Measurements from ENCODE around the gene PACRG. TPM values are rescaled to one million over a fixed set of nuclear protein-coding genes. Genes with fewer than 3 reads are reported as not detected.

PACRG gene
- polyA plus RNA-seq, 1 donor from 2014 or later = 16.6 TPM

DNA sequence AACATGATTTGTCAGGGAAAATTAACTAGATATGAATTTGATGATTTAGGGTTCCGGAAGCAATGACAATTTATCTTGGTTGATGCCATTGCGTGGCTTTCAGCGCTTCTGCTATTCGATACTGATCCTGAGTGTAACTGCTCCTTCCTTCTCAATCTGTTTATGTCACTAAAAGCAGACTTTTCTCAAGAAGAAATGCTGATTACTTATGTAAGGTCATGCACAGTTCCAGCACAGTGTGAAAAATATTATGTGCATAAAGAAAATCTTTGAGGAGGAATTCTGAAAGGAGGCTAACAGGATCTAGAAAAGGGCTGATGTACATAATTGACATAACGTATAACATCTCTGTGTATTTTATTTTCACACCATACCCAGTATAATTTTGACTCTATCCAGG lies 336.6 kb downstream of the PACRG start:
- Histone ChIP-seq H3K36me3 (ENCODE audit: insufficient read depth, low read length) (no peaks in the 10 kb centered on the region), H3K79me2 (replicated peaks; ENCODE audit: insufficient read depth, low read length) (no peaks in the 10 kb centered on the region), H4K20me1 (ENCODE audit: insufficient read depth) (no peaks in the 10 kb centered on the region), H3K4me3 (ENCODE audit: low read length) (no peak overlapping the region), H3K9ac (ENCODE audit: low read length) (no peak overlapping the region), H3K27ac (ENCODE audit: low read length) (no peak overlapping the region), H2AFZ (ENCODE audit: low read depth, low read length) (no peak overlapping the region), H3K4me2 (ENCODE audit: low read length) (no peak overlapping the region), H3F3A (ENCODE audit: insufficient read depth, low read length, poor library complexity, severe bottlenecking) (no peaks in the 10 kb centered on the region), H3K9me3 (ENCODE audit: low read length) (no peaks in the 10 kb centered on the region), H3K9me2 (ENCODE audit: insufficient read depth, low read length) (no peaks in the 10 kb centered on the region), H3K27me3 (ENCODE audit: insufficient read depth, low read depth, low read length) (no peaks in the 10 kb centered on the region)
- TF ChIP-seq, protein P1, sequence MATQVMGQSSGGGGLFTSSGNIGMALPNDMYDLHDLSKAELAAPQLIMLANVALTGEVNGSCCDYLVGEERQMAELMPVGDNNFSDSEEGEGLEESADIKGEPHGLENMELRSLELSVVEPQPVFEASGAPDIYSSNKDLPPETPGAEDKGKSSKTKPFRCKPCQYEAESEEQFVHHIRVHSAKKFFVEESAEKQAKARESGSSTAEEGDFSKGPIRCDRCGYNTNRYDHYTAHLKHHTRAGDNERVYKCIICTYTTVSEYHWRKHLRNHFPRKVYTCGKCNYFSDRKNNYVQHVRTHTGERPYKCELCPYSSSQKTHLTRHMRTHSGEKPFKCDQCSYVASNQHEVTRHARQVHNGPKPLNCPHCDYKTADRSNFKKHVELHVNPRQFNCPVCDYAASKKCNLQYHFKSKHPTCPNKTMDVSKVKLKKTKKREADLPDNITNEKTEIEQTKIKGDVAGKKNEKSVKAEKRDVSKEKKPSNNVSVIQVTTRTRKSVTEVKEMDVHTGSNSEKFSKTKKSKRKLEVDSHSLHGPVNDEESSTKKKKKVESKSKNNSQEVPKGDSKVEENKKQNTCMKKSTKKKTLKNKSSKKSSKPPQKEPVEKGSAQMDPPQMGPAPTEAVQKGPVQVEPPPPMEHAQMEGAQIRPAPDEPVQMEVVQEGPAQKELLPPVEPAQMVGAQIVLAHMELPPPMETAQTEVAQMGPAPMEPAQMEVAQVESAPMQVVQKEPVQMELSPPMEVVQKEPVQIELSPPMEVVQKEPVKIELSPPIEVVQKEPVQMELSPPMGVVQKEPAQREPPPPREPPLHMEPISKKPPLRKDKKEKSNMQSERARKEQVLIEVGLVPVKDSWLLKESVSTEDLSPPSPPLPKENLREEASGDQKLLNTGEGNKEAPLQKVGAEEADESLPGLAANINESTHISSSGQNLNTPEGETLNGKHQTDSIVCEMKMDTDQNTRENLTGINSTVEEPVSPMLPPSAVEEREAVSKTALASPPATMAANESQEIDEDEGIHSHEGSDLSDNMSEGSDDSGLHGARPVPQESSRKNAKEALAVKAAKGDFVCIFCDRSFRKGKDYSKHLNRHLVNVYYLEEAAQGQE (IDR thresholded peaks at IDR 0.05; ENCODE audit: borderline replicate concordance) = no peak
- TF ChIP-seq RAD21 (conservative IDR thresholded peaks at IDR 0.05) (no peak), MXI1 (conservative IDR thresholded peaks at IDR 0.05; ENCODE audit: poor library complexity, severe bottlenecking) (no peak), EZH2 (IDR thresholded peaks at IDR 0.05; ENCODE audit: borderline replicate concordance, insufficient read depth, low read length, poor library complexity, severe bottlenecking) (no peak), POLR2AphosphoS5 (IDR thresholded peaks at IDR 0.05) (no peak), EP300 (conservative IDR thresholded peaks at IDR 0.05; ENCODE audit: poor library complexity, severe bottlenecking) (no peak), SMC3 (conservative IDR thresholded peaks at IDR 0.05; ENCODE audit: poor library complexity) (no peak), TAF1 (IDR thresholded peaks at IDR 0.05; ENCODE audit: low read depth) (no peak)
- TF ChIP-seq, protein P2, sequence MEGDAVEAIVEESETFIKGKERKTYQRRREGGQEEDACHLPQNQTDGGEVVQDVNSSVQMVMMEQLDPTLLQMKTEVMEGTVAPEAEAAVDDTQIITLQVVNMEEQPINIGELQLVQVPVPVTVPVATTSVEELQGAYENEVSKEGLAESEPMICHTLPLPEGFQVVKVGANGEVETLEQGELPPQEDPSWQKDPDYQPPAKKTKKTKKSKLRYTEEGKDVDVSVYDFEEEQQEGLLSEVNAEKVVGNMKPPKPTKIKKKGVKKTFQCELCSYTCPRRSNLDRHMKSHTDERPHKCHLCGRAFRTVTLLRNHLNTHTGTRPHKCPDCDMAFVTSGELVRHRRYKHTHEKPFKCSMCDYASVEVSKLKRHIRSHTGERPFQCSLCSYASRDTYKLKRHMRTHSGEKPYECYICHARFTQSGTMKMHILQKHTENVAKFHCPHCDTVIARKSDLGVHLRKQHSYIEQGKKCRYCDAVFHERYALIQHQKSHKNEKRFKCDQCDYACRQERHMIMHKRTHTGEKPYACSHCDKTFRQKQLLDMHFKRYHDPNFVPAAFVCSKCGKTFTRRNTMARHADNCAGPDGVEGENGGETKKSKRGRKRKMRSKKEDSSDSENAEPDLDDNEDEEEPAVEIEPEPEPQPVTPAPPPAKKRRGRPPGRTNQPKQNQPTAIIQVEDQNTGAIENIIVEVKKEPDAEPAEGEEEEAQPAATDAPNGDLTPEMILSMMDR (IDR thresholded peaks at IDR 0.05; ENCODE audit: poor library complexity, severe bottlenecking) = no peak

DNA sequence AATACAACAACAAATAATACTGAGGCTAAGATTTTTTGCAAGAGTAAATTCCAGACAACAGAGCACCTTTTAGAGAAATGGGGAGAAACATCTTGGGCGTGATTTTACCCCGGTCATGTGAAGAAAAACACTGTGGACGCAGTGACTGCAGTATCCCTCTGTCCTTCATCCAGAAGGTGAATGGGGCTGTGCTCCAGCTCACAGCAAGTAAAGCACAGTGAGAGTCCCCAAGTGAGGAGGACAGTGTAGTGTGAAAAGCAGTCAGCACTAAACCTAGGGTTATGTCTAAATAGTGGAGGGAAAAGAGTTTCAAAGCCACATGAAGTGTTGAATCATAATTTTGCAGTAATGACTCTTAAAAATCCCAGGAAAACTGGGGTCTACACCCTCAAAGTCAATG lies 338.4 kb downstream of the PACRG start:
- Histone ChIP-seq H3K27me3 (ENCODE audit: insufficient read depth, low read depth, low read length) (no peaks in the 10 kb centered on the region), H3K9me3 (ENCODE audit: low read length) (no peaks in the 10 kb centered on the region), H3K79me2 (replicated peaks; ENCODE audit: insufficient read depth, low read length) (no peaks in the 10 kb centered on the region), H4K20me1 (ENCODE audit: insufficient read depth) (no peaks in the 10 kb centered on the region), H3K4me2 (ENCODE audit: low read length) (no peak overlapping the region), H3K9me2 (ENCODE audit: insufficient read depth, low read length) (no peaks in the 10 kb centered on the region), H3K36me3 (ENCODE audit: insufficient read depth, low read length) (no peaks in the 10 kb centered on the region), H3K4me3 (ENCODE audit: low read length) (no peak overlapping the region), H3K9ac (ENCODE audit: low read length) (no peak overlapping the region), H3K27ac (ENCODE audit: low read length) (no peak overlapping the region), H2AFZ (ENCODE audit: low read depth, low read length) (no peak overlapping the region), H3F3A (ENCODE audit: insufficient read depth, low read length, poor library complexity, severe bottlenecking) (no peaks in the 10 kb centered on the region)
- TF ChIP-seq, protein P1 (IDR thresholded peaks at IDR 0.05; ENCODE audit: borderline replicate concordance) = no peak
- no peak for TF ChIP-seq SMC3 (conservative IDR thresholded peaks at IDR 0.05; ENCODE audit: poor library complexity)
- TF ChIP-seq RAD21 (conservative IDR thresholded peaks at IDR 0.05) = no peak
- TF ChIP-seq POLR2AphosphoS5 (IDR thresholded peaks at IDR 0.05) = no peak
- no peak for TF ChIP-seq MXI1 (conservative IDR thresholded peaks at IDR 0.05; ENCODE audit: poor library complexity, severe bottlenecking)
- TF ChIP-seq, protein P2 (IDR thresholded peaks at IDR 0.05; ENCODE audit: poor library complexity, severe bottlenecking) = no peak
- no peak for TF ChIP-seq TAF1 (IDR thresholded peaks at IDR 0.05; ENCODE audit: low read depth)
- TF ChIP-seq EP300 (conservative IDR thresholded peaks at IDR 0.05; ENCODE audit: poor library complexity, severe bottlenecking) = no peak
- TF ChIP-seq EZH2 (IDR thresholded peaks at IDR 0.05; ENCODE audit: borderline replicate concordance, insufficient read depth, low read length, poor library complexity, severe bottlenecking) = no peak

All from neural cell (in vitro differentiated cells).